ENCODE data around the gene HMCN2.

HMCN2 gene

DNA sequence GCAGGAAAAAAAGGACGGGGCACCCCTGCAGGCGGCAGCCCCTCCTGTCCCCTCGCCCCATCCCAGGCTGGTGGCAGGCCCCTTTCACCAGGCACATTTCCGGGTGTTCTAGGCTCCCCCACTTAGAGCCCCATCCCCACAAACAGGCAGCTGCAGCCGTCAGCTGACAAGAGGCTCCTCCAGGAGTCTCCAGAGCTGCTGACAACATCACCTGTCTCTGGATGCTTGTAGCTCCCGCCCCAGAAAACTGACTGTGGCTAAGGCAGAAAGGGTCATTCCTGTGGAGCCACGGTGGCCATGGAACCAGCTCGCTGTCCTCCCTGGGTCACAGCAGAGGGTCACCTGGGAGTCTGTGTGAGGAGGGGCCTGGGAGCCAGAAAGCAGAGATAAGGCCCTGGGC lies 50.9 kb downstream of the HMCN2 start:
- WGBS, 2 donors (ENCODE audit: extremely low coverage in 2 of 2, insufficient read length in 2 of 2, insufficient replicate concordance in 1 of 2): no CpG with 5 or more reads among the region's 8 CpGs
- H3K23ac ChIP-seq (ENCODE audit: low read depth, low read length, poor library complexity): peak overlapping the region; percentile 82

DNA sequence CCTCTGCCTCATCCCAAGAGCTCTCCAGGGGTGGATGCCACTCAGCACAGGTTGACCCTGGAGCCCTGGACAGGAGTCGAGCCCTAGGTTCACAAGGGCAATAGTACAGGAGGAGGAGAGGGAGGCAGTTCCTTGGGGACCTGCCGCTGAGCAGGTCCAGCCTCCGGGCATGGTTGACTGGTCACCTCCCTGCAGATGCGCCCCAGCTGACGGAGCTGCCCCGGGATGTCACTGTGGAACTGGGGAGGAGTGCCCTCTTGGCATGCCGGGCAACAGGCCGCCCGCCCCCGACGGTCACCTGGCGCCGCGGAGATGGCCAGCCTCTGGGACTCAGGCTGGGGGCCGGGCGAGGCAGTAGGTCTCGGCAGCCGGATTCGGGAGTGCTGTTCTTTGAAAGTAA lies 53.7 kb downstream of the HMCN2 start:
- peak overlapping the region; percentile 91 for H2AK5ac ChIP-seq (ENCODE audit: low read depth, low read length)
- no peaks in the 10 kb centered on the region for H3K79me1 ChIP-seq (ENCODE audit: low read depth, low read length)
- no CpG with 5 or more reads among the region's 19 CpGs for WGBS, 2 donors (ENCODE audit: extremely low coverage in 2 of 2, insufficient read length in 2 of 2, insufficient replicate concordance in 1 of 2)
- H3K18ac ChIP-seq (ENCODE audit: low read length): peak overlapping the region; percentile 35
- H3K4me3 ChIP-seq (ENCODE audit: low read length in 2 of 2): no peak overlapping the region
- no peak for DNase-seq (ENCODE audit: low spot score)
- peak overlapping the region; percentile 57 for H3K23ac ChIP-seq (ENCODE audit: low read depth, low read length, poor library complexity)
- H3K4ac ChIP-seq (ENCODE audit: low read length): no peak overlapping the region
- H2BK12ac ChIP-seq (ENCODE audit: low read length): no peak overlapping the region
- H3K9ac ChIP-seq (ENCODE audit: low read depth, low read length, poor library complexity): peak overlapping the region; percentile 30
- H3K27me3 ChIP-seq (ENCODE audit: control insufficient read depth in 3 of 3, insufficient read depth in 3 of 3, low read depth in 1 of 3, low read length in 3 of 3): peaks cover 0 to 78% (median 0%) of the 10 kb centered on the region in 3 experiments
- no peak overlapping the region for H2AFZ ChIP-seq (ENCODE audit: low read length)
- no peaks in the 10 kb centered on the region for H3K9me3 ChIP-seq (replicated peaks in 1 of 2; ENCODE audit: control insufficient read depth in 2 of 2, insufficient read depth in 1 of 2, low read depth in 1 of 2, low read length in 2 of 2)
- no peak overlapping the region for H3K4me2 ChIP-seq (ENCODE audit: insufficient read depth, low read length, poor library complexity, severe bottlenecking)
- H2BK120ac ChIP-seq (ENCODE audit: low read depth, low read length): no peak overlapping the region
- peaks cover 0 to 13% of the 10 kb centered on the region in 2 donors for H3K4me1 ChIP-seq (ENCODE audit: control insufficient read depth in 2 of 2, insufficient read depth in 1 of 2, low read depth in 1 of 2, low read length in 2 of 2)
- H4K91ac ChIP-seq (ENCODE audit: low read depth, low read length, poor library complexity): no peak overlapping the region
- H2BK5ac ChIP-seq (ENCODE audit: low read length): peak overlapping the region; percentile 5
- H3K27ac ChIP-seq (replicated peaks; ENCODE audit: low read length): no peak overlapping the region
- peak overlapping the region; percentile 91 for H3K14ac ChIP-seq (ENCODE audit: low read length)
- no peak overlapping the region for H4K8ac ChIP-seq (ENCODE audit: low read depth, low read length)
- H2BK15ac ChIP-seq (ENCODE audit: low read length): peak overlapping the region; percentile 41
- no peaks in the 10 kb centered on the region for H3K36me3 ChIP-seq (replicated peaks in 1 of 2; ENCODE audit: control insufficient read depth in 2 of 2, insufficient read depth in 2 of 2, low read length in 2 of 2)

More for the DNA sequence above, 50.9 kb downstream of the HMCN2 start:
- H4K8ac ChIP-seq (ENCODE audit: low read depth, low read length): no peak overlapping the region
- no peak overlapping the region for H2BK120ac ChIP-seq (ENCODE audit: low read depth, low read length)
- no peak overlapping the region for H2BK12ac ChIP-seq (ENCODE audit: low read length)
- H3K79me1 ChIP-seq (ENCODE audit: low read depth, low read length): no peaks in the 10 kb centered on the region
- H2AK5ac ChIP-seq (ENCODE audit: low read depth, low read length): peak overlapping the region; percentile 78
- no peak overlapping the region for H2BK5ac ChIP-seq (ENCODE audit: low read length)
- H3K4me2 ChIP-seq (ENCODE audit: insufficient read depth, low read length, poor library complexity, severe bottlenecking): no peak overlapping the region
- H3K27ac ChIP-seq (replicated peaks; ENCODE audit: low read length): no peak overlapping the region
- no peak overlapping the region for H3K4me3 ChIP-seq (ENCODE audit: low read length in 2 of 2)
- peak overlapping the region; percentile 93 for H3K18ac ChIP-seq (ENCODE audit: low read length)
- H3K4ac ChIP-seq (ENCODE audit: low read length): no peak overlapping the region
- no peaks in the 10 kb centered on the region for H3K9me3 ChIP-seq (replicated peaks in 1 of 2; ENCODE audit: control insufficient read depth in 2 of 2, insufficient read depth in 1 of 2, low read depth in 1 of 2, low read length in 2 of 2)
- no peak overlapping the region for H3K14ac ChIP-seq (ENCODE audit: low read length)
- no peak overlapping the region for H4K91ac ChIP-seq (ENCODE audit: low read depth, low read length, poor library complexity)
- H2AFZ ChIP-seq (ENCODE audit: low read length): no peak overlapping the region
- H2BK15ac ChIP-seq (ENCODE audit: low read length): peak overlapping the region; percentile 47
- H3K27me3 ChIP-seq (ENCODE audit: control insufficient read depth in 3 of 3, insufficient read depth in 3 of 3, low read depth in 1 of 3, low read length in 3 of 3): peaks cover 0 to 57% (median 0%) of the 10 kb centered on the region in 3 experiments
- no peak for DNase-seq (ENCODE audit: low spot score)
- no peak overlapping the region for H3K9ac ChIP-seq (ENCODE audit: low read depth, low read length, poor library complexity)
- no peaks in the 10 kb centered on the region for H3K36me3 ChIP-seq (replicated peaks in 1 of 2; ENCODE audit: control insufficient read depth in 2 of 2, insufficient read depth in 2 of 2, low read length in 2 of 2)
- peaks cover 0 to 13% of the 10 kb centered on the region in 2 donors for H3K4me1 ChIP-seq (ENCODE audit: control insufficient read depth in 2 of 2, insufficient read depth in 1 of 2, low read depth in 1 of 2, low read length in 2 of 2)

DNA sequence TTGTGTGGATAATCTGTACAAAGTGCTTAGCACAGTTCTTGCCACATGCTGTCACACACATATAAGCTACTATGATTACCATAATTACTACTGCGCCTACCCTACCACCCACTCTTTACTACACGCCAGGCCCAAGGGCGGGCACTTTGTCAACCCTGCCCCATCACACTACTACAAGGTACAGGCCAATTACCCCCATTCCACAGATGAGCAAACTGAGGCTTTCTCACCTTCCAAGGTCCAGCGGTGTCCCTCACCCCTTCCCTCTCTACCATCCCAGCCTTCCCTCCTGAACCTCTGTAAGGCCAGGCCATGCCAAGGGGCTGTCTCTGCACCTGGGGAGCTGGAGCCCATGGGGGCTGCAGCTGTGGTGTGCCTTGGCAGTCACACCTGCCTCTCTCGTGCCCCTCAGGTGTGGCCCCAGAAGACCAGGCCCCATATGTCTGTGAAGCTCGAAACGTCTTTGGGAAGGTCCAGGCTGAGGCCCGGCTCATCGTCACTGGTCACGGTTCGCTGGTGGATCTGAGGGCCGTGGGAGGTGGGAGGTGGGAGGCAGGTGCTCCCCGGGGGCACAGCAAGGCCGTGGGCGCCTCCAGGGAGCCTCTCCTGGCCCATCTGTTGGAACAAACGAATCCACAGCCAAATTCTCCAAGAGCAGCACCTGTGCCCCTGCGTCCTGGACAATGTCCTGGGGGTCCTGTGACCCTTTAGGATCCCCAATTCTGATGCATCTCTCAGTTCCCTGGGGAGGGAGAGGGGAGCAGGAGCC lies 54.6 kb downstream of the HMCN2 start:
- Histone ChIP-seq H3K36me3 (replicated peaks in 1 of 2; ENCODE audit: control insufficient read depth in 2 of 2, insufficient read depth in 2 of 2, low read length in 2 of 2) (no peaks in the 10 kb centered on the region), H2BK15ac (ENCODE audit: low read length) (peak overlapping the region; percentile 58), H3K14ac (ENCODE audit: low read length) (peak overlapping the region; percentile 90), H4K8ac (ENCODE audit: low read depth, low read length) (peak overlapping the region; percentile 29), H3K4me1 (ENCODE audit: control insufficient read depth in 2 of 2, insufficient read depth in 1 of 2, low read depth in 1 of 2, low read length in 2 of 2) (peaks cover 0 to 13% of the 10 kb centered on the region in 2 donors), H3K9ac (ENCODE audit: low read depth, low read length, poor library complexity) (no peak overlapping the region), H3K79me1 (ENCODE audit: low read depth, low read length) (no peaks in the 10 kb centered on the region), H2AK5ac (ENCODE audit: low read depth, low read length) (no peak overlapping the region), H3K4ac (ENCODE audit: low read length) (no peak overlapping the region), H2AFZ (ENCODE audit: low read length) (no peak overlapping the region), H3K9me3 (replicated peaks in 1 of 2; ENCODE audit: control insufficient read depth in 2 of 2, insufficient read depth in 1 of 2, low read depth in 1 of 2, low read length in 2 of 2) (no peaks in the 10 kb centered on the region), H2BK5ac (ENCODE audit: low read length) (peak overlapping the region; percentile 66), H3K27me3 (ENCODE audit: control insufficient read depth in 3 of 3, insufficient read depth in 3 of 3, low read depth in 1 of 3, low read length in 3 of 3) (peaks cover 0 to 78% (median 0%) of the 10 kb centered on the region in 3 experiments), H3K23ac (ENCODE audit: low read depth, low read length, poor library complexity) (peak overlapping the region; percentile 57), H3K4me3 (ENCODE audit: low read length in 2 of 2) (no peak overlapping the region), H3K4me2 (ENCODE audit: insufficient read depth, low read length, poor library complexity, severe bottlenecking) (no peak overlapping the region), H3K27ac (replicated peaks; ENCODE audit: low read length) (no peak overlapping the region), H3K18ac (ENCODE audit: low read length) (peak overlapping the region; percentile 33), H2BK120ac (ENCODE audit: low read depth, low read length) (no peak overlapping the region), H2BK12ac (ENCODE audit: low read length) (no peak overlapping the region), H4K91ac (ENCODE audit: low read depth, low read length, poor library complexity) (no peak overlapping the region)
- WGBS, 2 donors (ENCODE audit: extremely low coverage in 2 of 2, insufficient read length in 2 of 2, insufficient replicate concordance in 1 of 2): no CpG with 5 or more reads among the region's 17 CpGs
- DNase-seq (ENCODE audit: low spot score): no peak

DNA sequence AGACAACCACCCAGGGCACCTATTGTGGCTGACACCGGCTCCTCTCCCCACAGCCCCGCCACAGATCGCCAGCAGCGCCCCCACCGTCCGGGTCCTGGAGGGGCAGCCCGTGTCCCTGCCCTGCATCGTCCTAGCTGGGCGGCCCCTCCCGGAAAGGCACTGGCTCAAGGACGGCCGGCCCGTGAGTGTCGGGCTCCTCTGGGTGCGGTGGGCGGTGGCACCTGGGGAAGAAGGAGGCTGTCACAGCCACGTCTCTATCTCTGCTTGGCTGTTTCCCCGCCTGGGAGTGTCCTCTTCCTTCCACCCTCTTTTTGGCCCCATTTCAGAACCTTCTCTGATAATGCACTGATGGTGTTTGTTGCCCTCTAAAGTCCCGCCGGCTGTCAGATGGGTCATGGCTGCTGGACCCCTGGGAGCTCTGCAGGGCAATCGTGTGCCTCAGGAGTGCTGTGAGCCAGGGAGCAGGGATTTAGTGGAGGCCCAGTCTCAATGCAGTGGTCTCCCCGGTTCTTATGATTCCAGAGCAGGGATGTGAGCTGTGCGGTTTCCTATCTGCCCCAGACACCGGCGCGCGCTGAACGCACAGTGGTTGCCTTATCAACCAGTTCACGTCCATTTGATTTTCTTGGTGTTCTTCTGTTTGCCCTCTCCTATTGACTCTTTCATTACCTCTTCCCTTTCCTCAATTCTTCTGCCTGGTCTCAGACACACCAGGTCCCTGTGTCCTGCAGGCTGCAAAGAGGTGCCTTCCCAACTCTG lies 55.3 kb downstream of the HMCN2 start:
- peak overlapping the region; percentile 58 for H2BK15ac ChIP-seq (ENCODE audit: low read length)
- no peak for DNase-seq (ENCODE audit: low spot score)
- H2BK12ac ChIP-seq (ENCODE audit: low read length): peak overlapping the region; percentile 6

More for the DNA sequence above, 55.3 kb downstream of the HMCN2 start:
- Histone ChIP-seq H3K9ac (ENCODE audit: low read depth, low read length, poor library complexity) (no peak overlapping the region), H2BK5ac (ENCODE audit: low read length) (no peak overlapping the region), H3K36me3 (replicated peaks in 1 of 2; ENCODE audit: control insufficient read depth in 2 of 2, insufficient read depth in 2 of 2, low read length in 2 of 2) (no peaks in the 10 kb centered on the region), H3K4me2 (ENCODE audit: insufficient read depth, low read length, poor library complexity, severe bottlenecking) (no peak overlapping the region), H3K14ac (ENCODE audit: low read length) (no peak overlapping the region), H3K79me1 (ENCODE audit: low read depth, low read length) (no peaks in the 10 kb centered on the region), H3K4me1 (ENCODE audit: control insufficient read depth in 2 of 2, insufficient read depth in 1 of 2, low read depth in 1 of 2, low read length in 2 of 2) (peaks cover 0 to 13% of the 10 kb centered on the region in 2 donors), H2BK120ac (ENCODE audit: low read depth, low read length) (no peak overlapping the region), H3K4me3 (ENCODE audit: low read length in 2 of 2) (no peak overlapping the region), H2AK5ac (ENCODE audit: low read depth, low read length) (no peak overlapping the region), H2AFZ (ENCODE audit: low read length) (no peak overlapping the region), H3K18ac (ENCODE audit: low read length) (peak overlapping the region; percentile 27), H3K4ac (ENCODE audit: low read length) (no peak overlapping the region), H3K27ac (replicated peaks; ENCODE audit: low read length) (no peak overlapping the region), H4K91ac (ENCODE audit: low read depth, low read length, poor library complexity) (no peak overlapping the region), H4K8ac (ENCODE audit: low read depth, low read length) (no peak overlapping the region), H3K23ac (ENCODE audit: low read depth, low read length, poor library complexity) (peak overlapping the region; percentile 43), H3K9me3 (replicated peaks in 1 of 2; ENCODE audit: control insufficient read depth in 2 of 2, insufficient read depth in 1 of 2, low read depth in 1 of 2, low read length in 2 of 2) (no peaks in the 10 kb centered on the region), H3K27me3 (ENCODE audit: control insufficient read depth in 3 of 3, insufficient read depth in 3 of 3, low read depth in 1 of 3, low read length in 3 of 3) (peaks cover 0 to 78% (median 0%) of the 10 kb centered on the region in 3 experiments)
- WGBS, 2 donors (ENCODE audit: extremely low coverage in 2 of 2, insufficient read length in 2 of 2, insufficient replicate concordance in 1 of 2): no CpG with 5 or more reads among the region's 29 CpGs
